Esophagus (tissue), 2 donors: ENCODE data around the gene AKAP3. TPM values are rescaled to one million over a fixed set of nuclear protein-coding genes. Genes with fewer than 3 reads are reported as not detected.

ENCODE experiments used
- polyA plus RNA-seq, 2 donors: library from polyadenylated mRNA; stranded (reverse); fragments of 200-250 nt; gene quantifications; one replicate each; pipeline ENCODE4 v1.2.3, GENCODE V29; 2013
- donor health status: healthy with polysubstance abuse.
- donor health status: Bipolar disorder and iron deficiency.

The AKAP3 gene
- polyA plus RNA-seq, 2 donors: 0.36 to 0.75 TPM

Other genes with a start within 250 kb of the AKAP3 start
- not detected for gene FGF6, start 203.2 kb downstream of the AKAP3 start, polyA plus RNA-seq
- gene RAD51AP1, start 110.2 kb downstream of the AKAP3 start, polyA plus RNA-seq: 1 to 10 TPM; 2.6 to 7.0 TPM
- 10 to 100 TPM; 27.1 to 34.7 TPM for gene DYRK4, start 86.8 kb downstream of the AKAP3 start, polyA plus RNA-seq
- 10 to 100 TPM; 43.5 to 69.3 TPM for gene NDUFA9, start 63 bp upstream of the AKAP3 start, polyA plus RNA-seq
- gene GALNT8, start 71.3 kb upstream of the AKAP3 start, polyA plus RNA-seq: under 1 TPM; 0.05 to 0.08 TPM